K562 (cell line): ENCODE measurements around the gene MCM9.
A peak's percentile ranks its signal among the peaks of the same experiment; 100 is the strongest.

Experiments used
- FOXM1 ChIP-seq, 2 experiments: fragments of 450-650 bp in 1 of 2; sonication (generic) in 1 of 2; formaldehyde crosslinking in 1 of 2; IDR thresholded peaks; 2 replicates each; pipeline versions ENCODE4 v1.6.1 to v1.9.0; 2017 to 2022; ENCODE audit warnings: low read depth in 2 of 2, mild to moderate bottlenecking in 2 of 2, missing genetic modification reagents in 1 of 2, moderate library complexity in 1 of 2
- NFIC ChIP-seq: fragments of 450-650 bp; IDR thresholded peaks from 2 replicates; pipeline ENCODE4 v1.6.1; 2017; ENCODE audit warnings: mild to moderate bottlenecking, inconsistent platforms
- POLR2AphosphoS5 ChIP-seq: IDR thresholded peaks from 2 replicates; pipeline ENCODE4 v1.6.1; 2011; ENCODE audit warnings: mild to moderate bottlenecking, low read depth, low read length, moderate library complexity; ENCODE audit not compliant: control insufficient read depth, insufficient read depth
- SMARCA5 ChIP-seq: fragments of 450-650 bp; IDR thresholded peaks from 2 replicates; pipeline ENCODE4 v1.6.1; 2016
- ZBTB1 ChIP-seq: sonication (generic); formaldehyde crosslinking; IDR thresholded peaks from 2 replicates; pipeline ENCODE4 v1.8.1; 2023; ENCODE audit warnings: missing genetic modification reagents, low read depth, mild to moderate bottlenecking, borderline replicate concordance
- ZNF778 ChIP-seq: fragments of 450-650 bp; formaldehyde crosslinking; IDR thresholded peaks from 2 replicates; pipeline ENCODE4 v1.4.0; 2020; ENCODE audit warnings: mild to moderate bottlenecking, moderate library complexity
- TF ChIP-seq, protein P1 (sequence below), 3 experiments: IDR thresholded peaks in 2 of 3; conservative IDR thresholded peaks in 1 of 3; 2 replicates each; pipeline ENCODE4 v1.5.1; 2011 to 2012; ENCODE audit warnings: low read length in 3 of 3, mild to moderate bottlenecking in 3 of 3, control low read depth in 2 of 3, improper control_type of control experiment in 1 of 3, inconsistent platforms in 1 of 3, low read depth in 1 of 3, mixed read lengths in 1 of 3, moderate library complexity in 1 of 3; ENCODE audit not compliant: insufficient read depth in 2 of 3
- TF ChIP-seq, protein P2 (sequence below): fragments of 250-450 bp; sonication (Bioruptor Pico); IDR thresholded peaks from 2 replicates; pipeline ENCODE4 v1.8.0; 2021; ENCODE audit warnings: moderate library complexity, mild to moderate bottlenecking, inconsistent platforms
- TF ChIP-seq, protein P3 (sequence below), 2 experiments: fragments of 450-650 bp in 1 of 2; sonication (generic) in 1 of 2; formaldehyde crosslinking in 1 of 2; IDR thresholded peaks; 2 replicates each; pipeline versions ENCODE4 v1.7.1 to v1.9.0; 2016 to 2022; ENCODE audit warnings: inconsistent platforms in 1 of 2, mild to moderate bottlenecking in 1 of 2, missing genetic modification reagents in 1 of 2

DNA sequence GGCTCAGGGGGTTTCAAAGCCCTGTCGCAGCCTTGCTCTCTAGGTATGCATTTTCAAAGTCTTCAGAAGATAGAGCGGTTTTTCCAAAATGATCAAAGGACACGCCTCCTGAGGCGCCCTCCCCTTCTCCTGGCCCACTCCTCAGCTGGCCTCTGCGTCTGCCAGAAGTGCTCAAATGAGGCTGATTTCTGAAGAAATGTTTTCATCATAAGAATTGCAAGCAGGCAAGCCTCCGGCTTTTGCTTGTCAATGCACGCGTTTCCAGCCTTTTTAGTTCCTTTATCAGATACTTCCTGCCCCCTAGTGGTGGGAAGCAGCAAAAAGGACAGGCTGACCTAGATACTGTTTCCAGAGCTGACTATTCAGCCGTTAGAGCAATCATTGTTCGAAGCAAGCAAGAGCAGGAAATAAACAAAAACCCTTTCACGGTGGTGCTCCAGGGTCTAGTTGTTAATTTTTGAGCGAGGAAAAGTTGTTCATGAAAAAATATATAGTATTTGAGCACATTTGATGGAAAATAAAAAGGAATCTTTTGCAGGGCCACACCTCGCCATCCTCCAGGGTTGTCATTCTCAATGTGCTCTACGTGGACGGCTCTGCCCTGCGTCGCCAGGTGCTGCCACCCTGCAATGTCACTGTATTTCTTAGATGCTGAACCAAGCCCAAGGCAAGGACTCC lies 134.4 kb downstream of the MCM9 start:
- TF ChIP-seq NFIC (no peak), SMARCA5 (no peak), FOXM1 (IDR thresholded peaks at IDR 0.05; ENCODE audit: low read depth) (no peak), FOXM1 (CRISPR knock-in tag; IDR thresholded peaks at IDR 0.05; ENCODE audit: low read depth) (no peak), ZNF778 (CRISPR knock-in tag) (no peak), ZBTB1 (CRISPR knock-in tag) (no peak), POLR2AphosphoS5 (no peak)
- TF ChIP-seq, protein P1, sequence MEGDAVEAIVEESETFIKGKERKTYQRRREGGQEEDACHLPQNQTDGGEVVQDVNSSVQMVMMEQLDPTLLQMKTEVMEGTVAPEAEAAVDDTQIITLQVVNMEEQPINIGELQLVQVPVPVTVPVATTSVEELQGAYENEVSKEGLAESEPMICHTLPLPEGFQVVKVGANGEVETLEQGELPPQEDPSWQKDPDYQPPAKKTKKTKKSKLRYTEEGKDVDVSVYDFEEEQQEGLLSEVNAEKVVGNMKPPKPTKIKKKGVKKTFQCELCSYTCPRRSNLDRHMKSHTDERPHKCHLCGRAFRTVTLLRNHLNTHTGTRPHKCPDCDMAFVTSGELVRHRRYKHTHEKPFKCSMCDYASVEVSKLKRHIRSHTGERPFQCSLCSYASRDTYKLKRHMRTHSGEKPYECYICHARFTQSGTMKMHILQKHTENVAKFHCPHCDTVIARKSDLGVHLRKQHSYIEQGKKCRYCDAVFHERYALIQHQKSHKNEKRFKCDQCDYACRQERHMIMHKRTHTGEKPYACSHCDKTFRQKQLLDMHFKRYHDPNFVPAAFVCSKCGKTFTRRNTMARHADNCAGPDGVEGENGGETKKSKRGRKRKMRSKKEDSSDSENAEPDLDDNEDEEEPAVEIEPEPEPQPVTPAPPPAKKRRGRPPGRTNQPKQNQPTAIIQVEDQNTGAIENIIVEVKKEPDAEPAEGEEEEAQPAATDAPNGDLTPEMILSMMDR (IDR thresholded peaks at IDR 0.05 in 2 of 3, conservative IDR thresholded peaks at IDR 0.05 in 1 of 3; ENCODE audit: insufficient read depth in 2 of 3, low read depth in 1 of 3, low read length in 3 of 3): peak; percentile 74 to 92 (median 83)
- TF ChIP-seq, protein P2, sequence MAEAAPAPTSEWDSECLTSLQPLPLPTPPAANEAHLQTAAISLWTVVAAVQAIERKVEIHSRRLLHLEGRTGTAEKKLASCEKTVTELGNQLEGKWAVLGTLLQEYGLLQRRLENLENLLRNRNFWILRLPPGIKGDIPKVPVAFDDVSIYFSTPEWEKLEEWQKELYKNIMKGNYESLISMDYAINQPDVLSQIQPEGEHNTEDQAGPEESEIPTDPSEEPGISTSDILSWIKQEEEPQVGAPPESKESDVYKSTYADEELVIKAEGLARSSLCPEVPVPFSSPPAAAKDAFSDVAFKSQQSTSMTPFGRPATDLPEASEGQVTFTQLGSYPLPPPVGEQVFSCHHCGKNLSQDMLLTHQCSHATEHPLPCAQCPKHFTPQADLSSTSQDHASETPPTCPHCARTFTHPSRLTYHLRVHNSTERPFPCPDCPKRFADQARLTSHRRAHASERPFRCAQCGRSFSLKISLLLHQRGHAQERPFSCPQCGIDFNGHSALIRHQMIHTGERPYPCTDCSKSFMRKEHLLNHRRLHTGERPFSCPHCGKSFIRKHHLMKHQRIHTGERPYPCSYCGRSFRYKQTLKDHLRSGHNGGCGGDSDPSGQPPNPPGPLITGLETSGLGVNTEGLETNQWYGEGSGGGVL (CRISPR knock-in tag): no peak
- TF ChIP-seq, protein P3, sequence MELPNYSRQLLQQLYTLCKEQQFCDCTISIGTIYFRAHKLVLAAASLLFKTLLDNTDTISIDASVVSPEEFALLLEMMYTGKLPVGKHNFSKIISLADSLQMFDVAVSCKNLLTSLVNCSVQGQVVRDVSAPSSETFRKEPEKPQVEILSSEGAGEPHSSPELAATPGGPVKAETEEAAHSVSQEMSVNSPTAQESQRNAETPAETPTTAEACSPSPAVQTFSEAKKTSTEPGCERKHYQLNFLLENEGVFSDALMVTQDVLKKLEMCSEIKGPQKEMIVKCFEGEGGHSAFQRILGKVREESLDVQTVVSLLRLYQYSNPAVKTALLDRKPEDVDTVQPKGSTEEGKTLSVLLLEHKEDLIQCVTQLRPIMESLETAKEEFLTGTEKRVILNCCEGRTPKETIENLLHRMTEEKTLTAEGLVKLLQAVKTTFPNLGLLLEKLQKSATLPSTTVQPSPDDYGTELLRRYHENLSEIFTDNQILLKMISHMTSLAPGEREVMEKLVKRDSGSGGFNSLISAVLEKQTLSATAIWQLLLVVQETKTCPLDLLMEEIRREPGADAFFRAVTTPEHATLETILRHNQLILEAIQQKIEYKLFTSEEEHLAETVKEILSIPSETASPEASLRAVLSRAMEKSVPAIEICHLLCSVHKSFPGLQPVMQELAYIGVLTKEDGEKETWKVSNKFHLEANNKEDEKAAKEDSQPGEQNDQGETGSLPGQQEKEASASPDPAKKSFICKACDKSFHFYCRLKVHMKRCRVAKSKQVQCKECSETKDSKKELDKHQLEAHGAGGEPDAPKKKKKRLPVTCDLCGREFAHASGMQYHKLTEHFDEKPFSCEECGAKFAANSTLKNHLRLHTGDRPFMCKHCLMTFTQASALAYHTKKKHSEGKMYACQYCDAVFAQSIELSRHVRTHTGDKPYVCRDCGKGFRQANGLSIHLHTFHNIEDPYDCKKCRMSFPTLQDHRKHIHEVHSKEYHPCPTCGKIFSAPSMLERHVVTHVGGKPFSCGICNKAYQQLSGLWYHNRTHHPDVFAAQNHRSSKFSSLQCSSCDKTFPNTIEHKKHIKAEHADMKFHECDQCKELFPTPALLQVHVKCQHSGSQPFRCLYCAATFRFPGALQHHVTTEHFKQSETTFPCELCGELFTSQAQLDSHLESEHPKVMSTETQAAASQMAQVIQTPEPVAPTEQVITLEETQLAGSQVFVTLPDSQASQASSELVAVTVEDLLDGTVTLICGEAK (IDR thresholded peaks at IDR 0.05): no peak
- TF ChIP-seq, protein P3 (CRISPR knock-in tag; IDR thresholded peaks at IDR 0.05): no peak
